ENCODE results near the gene FAM170B. TPM values are rescaled to one million over a fixed set of nuclear protein-coding genes. Genes with fewer than 3 reads are reported as not detected.

FAM170B gene
- total RNA-seq, 1 donor: not detected

- no peak for DNase-seq (ENCODE audit: low read depth)
- H3K4me3 ChIP-seq (ENCODE audit: low read depth, low read length): no peak overlapping the region
- no peak for TF ChIP-seq CTCF (IDR thresholded peaks at IDR 0.05; ENCODE audit: insufficient read depth, low read length)
These were observed 43.0 kb downstream of the FAM170B start for GRCh38 chr10:49090696-49091380.

GRCh38 chr10:49090189-49090575, 43.6 kb downstream of the FAM170B start:
- DNase-seq (ENCODE audit: low read depth): no peak
- H3K4me3 ChIP-seq (ENCODE audit: low read depth, low read length): no peak overlapping the region
- TF ChIP-seq CTCF (IDR thresholded peaks at IDR 0.05; ENCODE audit: insufficient read depth, low read length): no peak

- no peak for TF ChIP-seq CTCF (IDR thresholded peaks at IDR 0.05; ENCODE audit: insufficient read depth, low read length)
- H3K4me3 ChIP-seq (ENCODE audit: low read depth, low read length): no peak overlapping the region
- DNase-seq (ENCODE audit: low read depth): peak; percentile 78
These were observed 44.1 kb downstream of the FAM170B start for GRCh38 chr10:49089557-49090188.

GRCh38 chr10:49089152-49089551, 44.7 kb downstream of the FAM170B start:
- no peak for DNase-seq (ENCODE audit: low read depth)
- TF ChIP-seq CTCF (IDR thresholded peaks at IDR 0.05; ENCODE audit: insufficient read depth, low read length): no peak
- H3K4me3 ChIP-seq (ENCODE audit: low read depth, low read length): no peak overlapping the region

- no peak for TF ChIP-seq CTCF (IDR thresholded peaks at IDR 0.05; ENCODE audit: insufficient read depth, low read length)
- H3K4me3 ChIP-seq (ENCODE audit: low read depth, low read length): no peak overlapping the region
- no peak for DNase-seq (ENCODE audit: low read depth)
These were observed 46.9 kb downstream of the FAM170B start for GRCh38 chr10:49086889-49087288.

- no peak for TF ChIP-seq CTCF (IDR thresholded peaks at IDR 0.05; ENCODE audit: insufficient read depth, low read length)
- no peak for DNase-seq (ENCODE audit: low read depth)
These were observed 50.6 kb downstream of the FAM170B start for GRCh38 chr10:49083261-49083660.

More at GRCh38 chr10:49083261-49083660, 50.6 kb downstream of the FAM170B start:
- no peak overlapping the region for H3K4me3 ChIP-seq (ENCODE audit: low read depth, low read length)

Data from fibroblast of the aortic adventitia (primary cell).